GM21576 (cell line): Measurements from ENCODE around the gene HS6ST3.
"Not testable (repeated sequence)": the region's sequence is repeated elsewhere in the genome, so short reads cannot be mapped to it uniquely, and the experiment has no call there.

Experiments
- ATAC-seq: cut with Tn5 transposase; IDR thresholded peaks from one replicate; pipeline ENCODE4 v1.9.1; 2021; ENCODE audit warnings: mild to moderate bottlenecking, moderate library complexity; ENCODE audit not compliant: unreplicated experiment

Gene HS6ST3

GRCh38 chr13:96091164-96092117, 1.5 kb downstream of the HS6ST3 start:
- ATAC-seq, result no peak

- no peak for ATAC-seq
These were observed 3.5 kb downstream of the HS6ST3 start for GRCh38 chr13:96093296-96094006.

GRCh38 chr13:96100457-96101220, 10.7 kb downstream of the HS6ST3 start:
- no peak for ATAC-seq

GRCh38 chr13:96104516-96104915, 14.6 kb downstream of the HS6ST3 start:
- ATAC-seq, result no peak

- not testable (repeated sequence) for ATAC-seq
These were observed 18.2 kb downstream of the HS6ST3 start for GRCh38 chr13:96108072-96108471.

GRCh38 chr13:96109125-96109524, 19.2 kb downstream of the HS6ST3 start:
- no peak for ATAC-seq

GRCh38 chr13:96112936-96113335, 23.0 kb downstream of the HS6ST3 start:
- no peak for ATAC-seq

GRCh38 chr13:96115368-96115767, 25.5 kb downstream of the HS6ST3 start:
- ATAC-seq, result not testable (repeated sequence)

GRCh38 chr13:96119921-96120320, 30.0 kb downstream of the HS6ST3 start:
- ATAC-seq, result no peak

- ATAC-seq, result no peak
These were observed 41.0 kb downstream of the HS6ST3 start for GRCh38 chr13:96130818-96131340.

- ATAC-seq, result no peak
These were observed 51.1 kb downstream of the HS6ST3 start for GRCh38 chr13:96141032-96141431.

- no peak for ATAC-seq
These were observed 69.8 kb downstream of the HS6ST3 start for GRCh38 chr13:96159725-96160124.

GRCh38 chr13:96161141-96161540, 71.2 kb downstream of the HS6ST3 start:
- no peak for ATAC-seq

- no peak for ATAC-seq
These were observed 75.9 kb downstream of the HS6ST3 start for GRCh38 chr13:96165840-96166239.

- ATAC-seq, result no peak
These were observed 82.2 kb downstream of the HS6ST3 start for GRCh38 chr13:96172066-96172465.

GRCh38 chr13:96178759-96179158, 88.9 kb downstream of the HS6ST3 start:
- ATAC-seq, result no peak

GRCh38 chr13:96179309-96179708, 89.4 kb downstream of the HS6ST3 start:
- ATAC-seq, result no peak

- no peak for ATAC-seq
These were observed 92.0 kb downstream of the HS6ST3 start for GRCh38 chr13:96181911-96182310.

- ATAC-seq, result no peak
These were observed 95.9 kb downstream of the HS6ST3 start for GRCh38 chr13:96185818-96186217.

- no peak for ATAC-seq
These were observed 101.5 kb downstream of the HS6ST3 start for GRCh38 chr13:96191367-96191766.

GRCh38 chr13:96193728-96194310, 103.9 kb downstream of the HS6ST3 start:
- no peak for ATAC-seq
